Endothelial cell of umbilical vein (primary cell): Measurements from ENCODE around the gene TEX26. TPM values are rescaled to one million over a fixed set of nuclear protein-coding genes. Genes with fewer than 3 reads are reported as not detected.

ENCODE experiments used
- BruUV-seq: library from RNA; stranded (reverse); fragments of 400-500 nt; replicated peaks from 2 replicates; lab custom pipeline; 2021; lab: Mats Ljungman, UMichigan
- CTCF ChIA-PET: fragments of 300-600, 350-600 bp; sonication (Branson Sonifier 250); formaldehyde crosslinking; loops from one replicate; lab custom pipeline; 2021; ENCODE audit warnings: antibody characterized with exemption, inconsistent platforms; lab: Charles Lee
- POLR2A ChIA-PET: fragments of 300-600, 350-600 bp; sonication (Branson Sonifier 250); formaldehyde crosslinking; loops from one replicate; lab custom pipeline; 2021; ENCODE audit warnings: antibody characterized with exemption, inconsistent platforms; lab: Charles Lee
- DNase-seq: peaks from one replicate; pipeline ENCODE4 v3.0.0-alpha.2; 2011; ENCODE audit warnings: low read depth, low spot score
- FAIRE-seq: peaks from 2 replicates; lab custom pipeline; 2011; peaks lifted over from hg19 to GRCh38; lab: Jason Lieb, UNC
- H2AFZ ChIP-seq: 2 replicates; pipeline ENCODE4 v1.6.0; 2012; ENCODE audit warnings: low read depth, low read length, control low read depth, inconsistent platforms
- H3K27ac ChIP-seq: 2 replicates; pipeline ENCODE4 v1.5.1; 2011; ENCODE audit warnings: low read depth, mild to moderate bottlenecking, control low read depth, low read length, moderate library complexity; ENCODE audit not compliant: insufficient read depth
- H3K27me3 ChIP-seq, 2 experiments: 2 replicates each; pipeline versions ENCODE4 v1.6.0 to v1.6.1; 2011; ENCODE audit warnings: low read length in 2 of 2, mixed read lengths in 1 of 2; ENCODE audit not compliant: control insufficient read depth in 2 of 2, insufficient read depth in 2 of 2
- H3K36me3 ChIP-seq, 2 experiments: 2 replicates in 1 of 2; 3 replicates in 1 of 2; pipeline ENCODE4 v1.5.1; 2011; ENCODE audit warnings: low read length in 2 of 2, mild to moderate bottlenecking in 1 of 2, moderate library complexity in 1 of 2; ENCODE audit not compliant: control insufficient read depth in 2 of 2, insufficient read depth in 2 of 2; ENCODE audit errors: extremely low read depth in 1 of 2
- H3K4me1 ChIP-seq: 3 replicates; pipeline ENCODE4 v1.5.1; 2011; ENCODE audit warnings: mild to moderate bottlenecking, low read length; ENCODE audit not compliant: control insufficient read depth, insufficient read depth; ENCODE audit errors: extremely low read depth
- H3K4me2 ChIP-seq: 2 replicates; pipeline ENCODE4 v1.6.1; 2011; ENCODE audit warnings: low read length, control low read depth, mixed read lengths; ENCODE audit not compliant: insufficient read depth
- H3K4me3 ChIP-seq, 3 experiments: fragments of 200-600 bp in 1 of 3; sonication (generic), shearing (Covaris generic) in 1 of 3; replicated peaks in 1 of 3; 2 replicates each; pipeline ENCODE4 v1.5.1; 2011 to 2016; ENCODE audit warnings: control low read depth in 3 of 3, low read length in 3 of 3, mild to moderate bottlenecking in 2 of 3, inconsistent platforms in 1 of 3, low read depth in 1 of 3, moderate library complexity in 1 of 3; ENCODE audit not compliant: insufficient read depth in 1 of 3
- H3K79me2 ChIP-seq: 2 replicates; pipeline ENCODE4 v1.6.0; 2012; ENCODE audit warnings: low read length, inconsistent platforms; ENCODE audit not compliant: control insufficient read depth, insufficient read depth
- H3K9ac ChIP-seq: replicated peaks from 2 replicates; pipeline ENCODE3; 2011; ENCODE audit warnings: low read length, control low read depth; ENCODE audit not compliant: insufficient read depth; ENCODE audit errors: extremely low read depth
- H3K9me1 ChIP-seq: replicated peaks from 3 replicates; pipeline ENCODE4 v1.6.0; 2011; ENCODE audit warnings: mild to moderate bottlenecking, low read length; ENCODE audit not compliant: control insufficient read depth, insufficient read depth; ENCODE audit errors: extremely low read depth
- H3K9me3 ChIP-seq: replicated peaks from 2 replicates; pipeline ENCODE4 v1.5.1; 2012; ENCODE audit warnings: low read length, inconsistent platforms; ENCODE audit not compliant: control insufficient read depth, insufficient read depth
- H4K20me1 ChIP-seq: replicated peaks from 2 replicates; pipeline ENCODE3; 2011; ENCODE audit warnings: mild to moderate bottlenecking, low read length; ENCODE audit not compliant: control insufficient read depth, insufficient read depth; ENCODE audit errors: extremely low read depth
- EZH2 ChIP-seq: IDR thresholded peaks from 2 replicates; pipeline ENCODE4 v1.6.1; 2012; ENCODE audit warnings: borderline replicate concordance, low read depth, mild to moderate bottlenecking, moderate library complexity, low read length, inconsistent platforms; ENCODE audit not compliant: severe bottlenecking
- FOS ChIP-seq: IDR thresholded peaks from 2 replicates; pipeline ENCODE4 v1.6.1; 2011; ENCODE audit warnings: mild to moderate bottlenecking, low read length, moderate library complexity, borderline replicate concordance; ENCODE audit not compliant: insufficient read depth
- GATA2 ChIP-seq: IDR thresholded peaks from 2 replicates; pipeline ENCODE4 v1.7.0; 2011; ENCODE audit warnings: low read depth, mild to moderate bottlenecking, moderate library complexity, mixed read lengths, low read length; ENCODE audit not compliant: insufficient read length, insufficient read depth
- JUN ChIP-seq: IDR thresholded peaks from 2 replicates; pipeline ENCODE4 v1.6.1; 2011; ENCODE audit warnings: borderline replicate concordance, low read depth; ENCODE audit not compliant: insufficient read length, insufficient read depth
- MAX ChIP-seq: IDR thresholded peaks from 2 replicates; pipeline ENCODE4 v1.6.1; 2011; ENCODE audit not compliant: insufficient read depth, insufficient read length
- MYC ChIP-seq: IDR thresholded peaks from one replicate; pipeline ENCODE4 v1.6.1; 2011; ENCODE audit warnings: mild to moderate bottlenecking, low read depth, low read length
- POLR2A ChIP-seq: IDR thresholded peaks from 2 replicates; pipeline ENCODE4 v1.6.1; 2012; ENCODE audit warnings: low read depth, mild to moderate bottlenecking, control low read depth, low read length
- POLR2AphosphoS5 ChIP-seq: IDR thresholded peaks from 2 replicates; pipeline ENCODE4 v1.6.1; 2012; ENCODE audit warnings: low read depth, mild to moderate bottlenecking, control low read depth, low read length, moderate library complexity; ENCODE audit not compliant: insufficient read depth
- dilution Hi-C: fragments of 300-500 bp; cut with MboI; formaldehyde crosslinking; loops from one replicate; pipeline ENCODE4 v1.15.0; 2019; ENCODE audit warnings: low sequenced_read_pairs; ENCODE audit not compliant: extremely low pct_ligation_motif_present
- intact Hi-C: fragments of 100-400 bp; cut with micrococcal nuclease; formaldehyde crosslinking; loops from one replicate; pipeline ENCODE4 v1.10.0; 2022
- polyA plus RNA-seq, 4 experiments: library from polyadenylated mRNA; depleted of rRNA in 3 of 4; stranded (reverse) in 3 of 4; unstranded in 1 of 4; fragments of >200 nt; gene quantifications; 2 replicates each; pipeline versions ENCODE4 v1.2.1 to v1.2.3, GENCODE V29; 2011 to 2012; ENCODE audit warnings: missing spikeins in 1 of 4
- total RNA-seq: library from RNA; stranded (reverse); gene quantifications from 2 replicates; pipeline ENCODE4 v1.2.3, GENCODE V29; 2021
- TF ChIP-seq, protein P1 (sequence below), 2 donors: IDR thresholded peaks; 1 replicate in 1 of 2; 2 replicates in 1 of 2; pipeline ENCODE4 v1.5.1; 2011; ENCODE audit warnings: low read length in 2 of 2, mild to moderate bottlenecking in 2 of 2, moderate library complexity in 2 of 2, control low read depth in 1 of 2, inconsistent platforms in 1 of 2, low read depth in 1 of 2; ENCODE audit not compliant: insufficient read depth in 1 of 2; ENCODE audit errors: extremely low read depth in 1 of 2

The TEX26 gene
- total and polyA plus RNA-seq, 2 donors (not counting 3 experiments of a cell fraction or from before 2014, with no cell fraction given) = not detected

GRCh38 chr13:30963791-30964190, 31.3 kb downstream of the TEX26 start:
- peaks cover 11 to 26% of the 10 kb centered on the region in 2 experiments for H3K27me3 ChIP-seq
- ChIA-PET CTCF (interaction anchor here (1.0 to 1.3 kb wide), 3 partner anchors 9 to 15 kb away, joined by 3 to 5 read pairs (median 3); no protein-coding TSS in a partner anchor), POLR2A (no interaction called here)
- H3K4me1 ChIP-seq = no peaks in the 10 kb centered on the region
- H3K9me3 ChIP-seq = no peaks in the 10 kb centered on the region
- FAIRE-seq (no peak), DNase-seq (no peak)
- TF ChIP-seq EZH2 (no peak), MYC (no peak), POLR2AphosphoS5 (no peak), JUN (no peak), FOS (no peak), MAX (no peak), GATA2 (no peak), POLR2A (no peak)
- TF ChIP-seq, protein P1, sequence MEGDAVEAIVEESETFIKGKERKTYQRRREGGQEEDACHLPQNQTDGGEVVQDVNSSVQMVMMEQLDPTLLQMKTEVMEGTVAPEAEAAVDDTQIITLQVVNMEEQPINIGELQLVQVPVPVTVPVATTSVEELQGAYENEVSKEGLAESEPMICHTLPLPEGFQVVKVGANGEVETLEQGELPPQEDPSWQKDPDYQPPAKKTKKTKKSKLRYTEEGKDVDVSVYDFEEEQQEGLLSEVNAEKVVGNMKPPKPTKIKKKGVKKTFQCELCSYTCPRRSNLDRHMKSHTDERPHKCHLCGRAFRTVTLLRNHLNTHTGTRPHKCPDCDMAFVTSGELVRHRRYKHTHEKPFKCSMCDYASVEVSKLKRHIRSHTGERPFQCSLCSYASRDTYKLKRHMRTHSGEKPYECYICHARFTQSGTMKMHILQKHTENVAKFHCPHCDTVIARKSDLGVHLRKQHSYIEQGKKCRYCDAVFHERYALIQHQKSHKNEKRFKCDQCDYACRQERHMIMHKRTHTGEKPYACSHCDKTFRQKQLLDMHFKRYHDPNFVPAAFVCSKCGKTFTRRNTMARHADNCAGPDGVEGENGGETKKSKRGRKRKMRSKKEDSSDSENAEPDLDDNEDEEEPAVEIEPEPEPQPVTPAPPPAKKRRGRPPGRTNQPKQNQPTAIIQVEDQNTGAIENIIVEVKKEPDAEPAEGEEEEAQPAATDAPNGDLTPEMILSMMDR (IDR thresholded peaks at IDR 0.05; ENCODE audit: extremely low read depth in 1 of 2, insufficient read depth in 1 of 2, low read depth in 1 of 2, low read length in 2 of 2) = no peak
- dilution Hi-C loops (no loop called here), intact Hi-C loops (no loop called here)
- H3K9ac ChIP-seq = no peak overlapping the region
- no peaks in the 10 kb centered on the region for H3K9me1 ChIP-seq
- no peaks in the 10 kb centered on the region for H3K36me3 ChIP-seq
- BruUV-seq = no TSS peak
- no peak overlapping the region for H3K4me3 ChIP-seq
- H4K20me1 ChIP-seq = no peaks in the 10 kb centered on the region
- no peak overlapping the region for H3K4me2 ChIP-seq
- H3K27ac ChIP-seq = no peak overlapping the region
- no peaks in the 10 kb centered on the region for H3K79me2 ChIP-seq
- H2AFZ ChIP-seq = no peak overlapping the region
